HG03066 (cell line): ENCODE data around the gene EBF4.
"Not testable (repeated sequence)": the region's sequence is repeated elsewhere in the genome, so short reads cannot be mapped to it uniquely, and the experiment has no call there.

Source experiments
- ATAC-seq: cut with Tn5 transposase; IDR thresholded peaks from one replicate; pipeline ENCODE4 v1.9.1; 2021; ENCODE audit warnings: low read depth; ENCODE audit not compliant: unreplicated experiment

The EBF4 gene

DNA sequence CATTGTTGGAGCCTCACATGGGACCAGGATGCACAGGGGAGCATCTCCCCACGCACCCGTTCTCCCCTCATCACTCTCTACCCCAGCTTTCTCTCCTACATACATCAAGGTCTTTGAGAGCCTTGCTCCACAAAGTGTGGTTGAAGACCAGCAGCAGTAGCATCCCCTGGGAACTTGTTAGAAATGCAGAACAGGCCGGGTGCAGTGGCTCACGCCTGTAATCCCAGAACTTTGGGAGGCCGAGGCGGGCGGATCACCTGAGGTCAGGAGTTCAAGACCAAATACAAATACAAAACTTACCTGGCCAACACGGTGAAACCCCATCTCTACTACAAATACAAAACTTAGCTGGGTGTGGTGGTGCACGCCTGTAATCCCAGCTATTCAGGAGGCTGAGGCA, 115.3 kb downstream of the EBF4 start:
- ATAC-seq: not testable (repeated sequence)

DNA sequence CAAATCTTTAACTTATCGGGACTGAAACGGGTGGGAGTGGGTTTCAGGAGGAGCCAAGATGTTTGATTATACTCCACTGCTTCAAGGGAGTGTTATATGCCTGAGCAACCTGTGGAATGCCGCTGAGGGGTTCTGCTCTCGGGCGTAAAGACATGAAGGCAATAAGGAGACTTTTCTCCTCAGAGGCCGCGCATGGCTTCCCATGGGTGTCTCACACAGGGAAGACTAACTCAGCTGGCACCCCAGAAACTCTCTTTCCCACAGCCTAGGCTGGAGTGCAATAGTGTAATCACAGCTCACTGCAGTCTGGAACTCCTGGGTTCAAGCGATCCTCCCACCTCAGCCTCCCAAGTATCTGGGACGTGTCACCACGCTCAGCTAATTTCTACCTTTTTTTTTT, 117.1 kb downstream of the EBF4 start:
- no peak for ATAC-seq
